Testis (tissue), 3 donors: ENCODE measurements around the gene PCDHGA1. TPM values are rescaled to one million over a fixed set of nuclear protein-coding genes. Genes with fewer than 3 reads are reported as not detected.

Source experiments
- DNase-seq: peaks from one replicate; pipeline ENCODE4 v3.0.0-alpha.2; 2019
- H3K27ac ChIP-seq, 2 donors: fragments of 200-600 bp; sonication (generic); one replicate each; pipeline ENCODE4 v1.5.1; 2019
- H3K27me3 ChIP-seq: fragments of 200-600 bp; sonication (generic); one replicate; pipeline ENCODE4 v1.5.1; 2019
- H3K36me3 ChIP-seq: fragments of 200-600 bp; sonication (generic); one replicate; pipeline ENCODE4 v1.5.1; 2017; ENCODE audit warnings: low read depth; ENCODE audit errors: missing control alignments
- H3K4me1 ChIP-seq: fragments of 200-600 bp; sonication (generic); one replicate; pipeline ENCODE4 v1.5.1; 2019
- H3K4me3 ChIP-seq, 2 donors: fragments of 200-600 bp; sonication (generic); one replicate each; pipeline ENCODE4 v1.5.1; 2017 to 2019
- H3K9me3 ChIP-seq: fragments of 200-600 bp; sonication (generic); one replicate; pipeline ENCODE4 v1.5.1; 2017
- POLR2A ChIP-seq: fragments of 450-650 bp; IDR thresholded peaks from one replicate; pipeline ENCODE4 v1.6.1; 2017; ENCODE audit warnings: antibody characterized with exemption, mild to moderate bottlenecking, moderate library complexity
- WGBS, 2 donors: methylation state at CpG; one replicate each; pipeline ENCODE4 v1.1.5; 2018; 5-methylcytosine and 5-hydroxymethylcytosine counted together
- intact Hi-C: fragments of 100-400 bp; cut with DNase I; formaldehyde crosslinking; loops from one replicate; pipeline ENCODE4 v1.15.1; 2023; ENCODE audit warnings: low total_unique reads
- polyA plus RNA-seq: library from polyadenylated mRNA; stranded (reverse); fragments of 350-450 nt; fragmentation: Illumina TruSeq; extraction: RNeasy Lipid Tissue Mini Kit (QIAGEN cat#74804); gene quantifications from one replicate; pipeline ENCODE4 v1.2.3, GENCODE V29; 2014; ENCODE audit warnings: low read depth, low replicate concordance; ENCODE audit not compliant: insufficient read depth
- total RNA-seq, 2 donors: library from RNA; depleted of rRNA; stranded (reverse); fragments of >200 nt; gene quantifications; one replicate each; pipeline ENCODE4 v1.2.3, GENCODE V29; 2016
- TF ChIP-seq, protein P1 (sequence below), 3 experiments: fragments of 450-650 bp in 2 of 3; fragments of 200-600 bp in 1 of 3; sonication (generic) in 1 of 3; IDR thresholded peaks; one replicate each; pipeline ENCODE4 v1.5.1; 2016 to 2019; ENCODE audit warnings: antibody characterized with exemption in 3 of 3, mild to moderate bottlenecking in 2 of 3, moderate library complexity in 1 of 3

PCDHGA1 gene
- total and polyA plus RNA-seq, 3 donors from 2014 or later = 1.6 to 13.1 (median 8.7) TPM

DNA sequence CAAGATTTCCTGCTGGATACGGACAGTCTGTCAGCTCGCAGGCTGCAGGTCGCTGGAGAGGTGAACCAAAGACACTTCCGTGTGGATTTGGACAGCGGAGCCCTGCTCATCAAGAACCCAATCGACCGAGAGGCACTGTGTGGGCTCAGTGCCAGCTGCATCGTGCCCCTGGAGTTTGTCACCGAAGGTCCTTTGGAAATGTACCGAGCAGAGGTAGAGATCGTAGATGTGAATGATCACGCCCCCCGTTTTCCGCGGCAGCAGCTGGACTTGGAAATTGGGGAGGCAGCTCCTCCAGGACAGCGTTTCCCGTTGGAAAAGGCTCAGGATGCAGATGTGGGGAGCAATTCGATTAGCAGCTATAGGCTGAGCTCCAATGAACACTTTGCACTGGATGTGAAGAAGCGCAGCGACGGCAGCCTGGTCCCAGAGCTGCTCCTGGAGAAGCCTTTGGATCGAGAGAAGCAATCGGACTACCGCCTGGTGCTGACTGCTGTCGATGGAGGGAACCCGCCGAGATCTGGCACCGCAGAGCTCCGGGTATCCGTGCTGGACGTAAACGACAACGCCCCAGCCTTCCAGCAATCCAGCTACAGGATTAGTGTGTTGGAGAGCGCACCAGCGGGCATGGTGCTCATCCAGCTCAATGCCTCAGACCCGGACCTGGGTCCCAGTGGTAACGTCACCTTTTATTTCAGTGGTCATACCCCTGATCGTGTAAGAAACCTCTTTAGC lies 155.2 kb downstream of the PCDHGA1 start:
- intact Hi-C loops = no loop called here
- no peak overlapping the region for H3K27ac ChIP-seq
- no peaks in the 10 kb centered on the region for H3K27me3 ChIP-seq
- no peak overlapping the region for H3K4me3 ChIP-seq
- no peaks in the 10 kb centered on the region for H3K36me3 ChIP-seq
- no peak for DNase-seq
- TF ChIP-seq POLR2A = no peak
- TF ChIP-seq, protein P1, sequence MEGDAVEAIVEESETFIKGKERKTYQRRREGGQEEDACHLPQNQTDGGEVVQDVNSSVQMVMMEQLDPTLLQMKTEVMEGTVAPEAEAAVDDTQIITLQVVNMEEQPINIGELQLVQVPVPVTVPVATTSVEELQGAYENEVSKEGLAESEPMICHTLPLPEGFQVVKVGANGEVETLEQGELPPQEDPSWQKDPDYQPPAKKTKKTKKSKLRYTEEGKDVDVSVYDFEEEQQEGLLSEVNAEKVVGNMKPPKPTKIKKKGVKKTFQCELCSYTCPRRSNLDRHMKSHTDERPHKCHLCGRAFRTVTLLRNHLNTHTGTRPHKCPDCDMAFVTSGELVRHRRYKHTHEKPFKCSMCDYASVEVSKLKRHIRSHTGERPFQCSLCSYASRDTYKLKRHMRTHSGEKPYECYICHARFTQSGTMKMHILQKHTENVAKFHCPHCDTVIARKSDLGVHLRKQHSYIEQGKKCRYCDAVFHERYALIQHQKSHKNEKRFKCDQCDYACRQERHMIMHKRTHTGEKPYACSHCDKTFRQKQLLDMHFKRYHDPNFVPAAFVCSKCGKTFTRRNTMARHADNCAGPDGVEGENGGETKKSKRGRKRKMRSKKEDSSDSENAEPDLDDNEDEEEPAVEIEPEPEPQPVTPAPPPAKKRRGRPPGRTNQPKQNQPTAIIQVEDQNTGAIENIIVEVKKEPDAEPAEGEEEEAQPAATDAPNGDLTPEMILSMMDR (IDR thresholded peaks at IDR 0.05) = no peak
- H3K4me1 ChIP-seq = peaks cover 5% of the 10 kb centered on the region
- H3K9me3 ChIP-seq = no peaks in the 10 kb centered on the region
- WGBS, 2 donors = 60 to 66% methylated on average over 20 to 38 of the region's 38 CpGs

DNA sequence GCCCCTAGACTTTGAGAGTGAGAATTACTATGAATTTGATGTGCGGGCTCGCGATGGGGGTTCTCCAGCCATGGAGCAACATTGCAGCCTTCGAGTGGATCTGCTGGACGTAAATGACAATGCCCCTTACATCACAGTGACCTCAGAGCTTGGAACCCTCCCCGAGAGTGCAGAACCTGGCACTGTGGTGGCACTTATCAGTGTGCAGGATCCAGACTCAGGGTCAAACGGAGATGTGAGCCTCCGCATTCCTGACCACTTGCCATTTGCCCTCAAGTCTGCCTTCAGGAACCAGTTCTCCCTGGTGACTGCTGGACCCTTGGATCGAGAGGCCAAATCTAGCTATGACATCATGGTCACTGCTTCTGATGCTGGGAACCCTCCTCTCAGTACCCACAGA lies 155.8 kb downstream of the PCDHGA1 start:
- no peak for DNase-seq
- Histone ChIP-seq H3K4me1 (peaks cover 5% of the 10 kb centered on the region), H3K27ac (no peak overlapping the region), H3K36me3 (no peaks in the 10 kb centered on the region), H3K27me3 (no peaks in the 10 kb centered on the region), H3K9me3 (no peaks in the 10 kb centered on the region), H3K4me3 (no peak overlapping the region)
- 67 to 68% methylated on average over 9 of the region's 9 CpGs for WGBS, 2 donors
- TF ChIP-seq, protein P1 (IDR thresholded peaks at IDR 0.05) = no peak
- no peak for TF ChIP-seq POLR2A
- intact Hi-C loops = no loop called here

DNA sequence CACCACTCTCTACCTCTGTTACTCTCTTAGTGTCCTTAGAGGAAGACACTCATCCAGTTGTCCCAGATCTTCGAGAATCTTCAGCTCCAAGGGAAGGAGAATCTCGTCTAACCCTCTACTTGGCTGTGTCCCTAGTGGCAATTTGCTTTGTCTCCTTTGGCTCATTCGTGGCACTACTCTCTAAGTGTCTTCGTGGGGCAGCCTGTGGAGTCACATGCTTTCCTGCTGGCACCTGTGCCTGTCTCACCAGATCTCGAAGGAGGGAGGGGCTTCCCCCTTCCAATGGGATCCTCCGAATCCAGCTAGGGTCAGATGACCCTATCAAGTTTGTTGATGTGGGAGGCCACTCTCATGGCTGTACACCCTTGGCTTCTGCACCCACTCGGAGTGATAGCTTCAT lies 156.8 kb downstream of the PCDHGA1 start:
- H3K27me3 ChIP-seq = no peaks in the 10 kb centered on the region
- no peak overlapping the region for H3K4me3 ChIP-seq
- TF ChIP-seq, protein P1 (IDR thresholded peaks at IDR 0.05) = no peak
- no peak for TF ChIP-seq POLR2A
- intact Hi-C loops = no loop called here
- H3K27ac ChIP-seq = no peak overlapping the region
- WGBS, 2 donors = 86 to 93% methylated on average over 5 to 7 of the region's 7 CpGs
- H3K4me1 ChIP-seq = peaks cover 5% of the 10 kb centered on the region
- no peaks in the 10 kb centered on the region for H3K9me3 ChIP-seq
- DNase-seq = no peak
- H3K36me3 ChIP-seq = no peaks in the 10 kb centered on the region

DNA sequence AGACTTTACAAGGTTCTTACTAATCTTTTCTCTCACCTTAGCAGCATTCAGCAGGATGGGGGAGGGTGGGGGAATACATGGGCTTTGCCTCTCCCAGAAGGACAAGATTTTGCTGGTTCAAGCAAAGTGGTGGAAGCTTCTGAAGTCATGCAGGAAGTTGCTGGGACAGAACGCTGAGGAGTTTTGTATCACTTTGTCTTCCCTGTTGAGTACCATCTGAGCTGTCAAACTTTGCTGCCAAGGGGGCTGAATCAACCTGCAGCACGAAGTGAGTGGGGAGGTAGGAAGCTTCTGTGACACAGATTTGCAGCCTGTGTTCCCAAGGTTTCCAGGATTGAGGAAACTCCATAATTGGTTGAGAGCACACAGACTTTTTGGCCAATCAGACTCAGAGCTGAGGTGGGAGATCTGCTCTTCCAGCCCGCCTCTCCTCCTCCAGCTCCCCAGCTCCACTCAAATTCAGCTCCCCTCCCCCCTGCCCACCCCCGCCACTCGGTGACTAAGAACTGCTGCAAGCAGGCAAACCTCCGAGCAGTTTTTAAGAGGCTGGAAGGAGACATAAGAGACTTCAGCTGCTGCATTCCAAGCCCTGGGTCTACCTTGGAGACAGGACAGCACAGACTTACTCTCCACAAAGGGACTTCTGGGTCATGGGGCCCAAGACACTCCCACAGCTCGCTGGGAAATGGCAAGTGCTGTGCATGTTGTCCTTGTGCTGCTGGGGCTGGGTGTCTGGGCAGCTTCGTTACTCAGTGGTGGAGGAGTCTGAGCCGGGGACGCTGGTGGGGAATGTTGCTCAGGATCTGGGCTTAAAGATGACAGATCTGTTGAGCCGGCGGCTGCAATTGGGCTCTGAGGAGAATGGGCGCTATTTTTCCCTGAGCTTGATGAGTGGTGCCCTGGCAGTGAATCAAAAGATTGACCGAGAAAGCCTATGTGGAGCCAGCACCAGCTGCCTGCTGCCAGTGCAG lies 158.6 kb downstream of the PCDHGA1 start, which contains the start of gene PCDHGC5:
PCDHGC5 (plus strand) TSS at position 491 of the 971 bp plus-strand sequence; CDS start at position 651, 160 bp downstream.
- Histone ChIP-seq H3K4me3 (no peak within 1 kb of the TSS), H3K27me3 (no peaks in the 10 kb centered on the region), H3K4me1 (peaks cover 13% of the 10 kb centered on the region), H3K36me3 (no peaks in the 10 kb centered on the region), H3K27ac (no peak within 1 kb of the TSS), H3K9me3 (no peaks in the 10 kb centered on the region)
- TF ChIP-seq POLR2A = no peak
- TF ChIP-seq, protein P1 (IDR thresholded peaks at IDR 0.05) = no peak
- intact Hi-C loops = no loop called here
- WGBS, 2 donors = 64 to 74% methylated on average over 14 of the region's 14 CpGs
- no peak for DNase-seq
